IPS DF 19.7 (cell line): ENCODE results near the gene CEP104.

Experiments
- DNase-seq: peaks from one replicate; pipeline ENCODE4 v3.0.0-alpha.2; 2013; ENCODE audit warnings: low read depth, low spot score

The CEP104 gene

GRCh38 chr1:3856923-3857790, at the start of gene CEP104, which contains the start of gene DFFB:
Gene CEP104, minus strand, starts transcription at chr1:3857211. Its CDS starts 4,804 bp downstream, at chr1:3852407.
Gene DFFB, plus strand, starts transcription at chr1:3857476. Its CDS starts 128 bp downstream, at chr1:3857604.
- peak; percentile 95 for DNase-seq

DNA sequence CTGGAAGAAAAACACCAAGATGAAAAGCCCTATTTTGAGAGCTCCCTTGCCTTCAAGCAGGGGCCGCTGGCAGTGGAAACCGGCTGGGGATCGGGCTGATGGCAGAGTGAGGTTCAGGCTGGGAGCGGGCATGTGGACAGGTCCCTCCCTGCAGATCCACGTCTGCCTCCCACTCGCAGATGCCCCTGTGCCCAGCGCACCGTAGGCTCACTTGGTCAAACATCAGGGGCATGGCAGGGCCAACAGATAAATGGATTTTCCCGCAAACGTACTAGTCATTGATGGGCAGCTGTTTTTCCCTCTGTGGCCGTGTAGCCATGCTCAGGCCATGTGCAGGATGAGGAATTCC, 49.6 kb upstream of the CEP104 start:
- no peak for DNase-seq

- no peak for DNase-seq
These were observed 49.1 kb upstream of the CEP104 start for GRCh38 chr1:3905953-3906671.

- no peak for DNase-seq
These were observed 48.4 kb upstream of the CEP104 start for GRCh38 chr1:3905266-3905952.

GRCh38 chr1:3904843-3905185, 47.8 kb upstream of the CEP104 start:
- no peak for DNase-seq

DNA sequence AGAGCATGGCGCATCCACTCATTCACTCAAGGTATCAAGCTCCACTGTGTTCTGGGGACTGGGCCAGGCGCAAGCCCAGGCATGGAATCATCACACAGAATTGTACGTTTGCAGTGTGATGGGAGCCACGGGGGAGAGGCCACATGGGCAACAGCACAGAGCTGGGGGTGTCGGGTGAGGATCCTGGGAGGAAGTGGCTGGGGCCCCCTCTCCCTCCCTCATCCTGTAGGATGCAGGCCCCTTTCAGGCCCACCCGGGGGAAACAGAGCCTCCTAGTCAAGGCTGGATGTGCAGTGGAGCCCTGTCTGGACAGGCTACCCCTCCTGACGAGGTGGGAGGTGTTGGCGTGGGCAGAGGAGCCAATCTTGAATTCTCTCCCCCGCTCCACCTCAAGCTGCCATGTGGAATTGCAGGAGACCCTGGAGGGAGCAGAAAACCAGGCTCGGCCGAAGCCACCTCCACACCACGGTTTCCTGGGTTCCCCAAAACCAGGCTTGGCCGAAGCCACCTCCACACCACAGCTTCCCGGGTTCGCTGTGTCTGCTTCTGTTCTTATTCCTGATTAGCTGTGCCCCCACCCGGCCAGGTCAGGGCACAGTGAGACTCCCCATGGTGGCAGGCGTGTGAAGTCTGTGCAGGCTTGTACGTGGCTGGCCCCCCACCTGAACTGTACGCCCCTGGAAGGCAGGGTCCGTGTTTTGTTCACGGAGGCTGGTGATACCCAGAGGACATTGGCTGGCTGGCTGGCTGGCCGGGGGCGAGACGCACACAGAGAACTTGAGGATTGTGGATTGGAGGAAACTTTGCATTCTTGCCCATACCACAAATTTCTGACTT, 47.2 kb upstream of the CEP104 start:
- no peak for DNase-seq

DNA sequence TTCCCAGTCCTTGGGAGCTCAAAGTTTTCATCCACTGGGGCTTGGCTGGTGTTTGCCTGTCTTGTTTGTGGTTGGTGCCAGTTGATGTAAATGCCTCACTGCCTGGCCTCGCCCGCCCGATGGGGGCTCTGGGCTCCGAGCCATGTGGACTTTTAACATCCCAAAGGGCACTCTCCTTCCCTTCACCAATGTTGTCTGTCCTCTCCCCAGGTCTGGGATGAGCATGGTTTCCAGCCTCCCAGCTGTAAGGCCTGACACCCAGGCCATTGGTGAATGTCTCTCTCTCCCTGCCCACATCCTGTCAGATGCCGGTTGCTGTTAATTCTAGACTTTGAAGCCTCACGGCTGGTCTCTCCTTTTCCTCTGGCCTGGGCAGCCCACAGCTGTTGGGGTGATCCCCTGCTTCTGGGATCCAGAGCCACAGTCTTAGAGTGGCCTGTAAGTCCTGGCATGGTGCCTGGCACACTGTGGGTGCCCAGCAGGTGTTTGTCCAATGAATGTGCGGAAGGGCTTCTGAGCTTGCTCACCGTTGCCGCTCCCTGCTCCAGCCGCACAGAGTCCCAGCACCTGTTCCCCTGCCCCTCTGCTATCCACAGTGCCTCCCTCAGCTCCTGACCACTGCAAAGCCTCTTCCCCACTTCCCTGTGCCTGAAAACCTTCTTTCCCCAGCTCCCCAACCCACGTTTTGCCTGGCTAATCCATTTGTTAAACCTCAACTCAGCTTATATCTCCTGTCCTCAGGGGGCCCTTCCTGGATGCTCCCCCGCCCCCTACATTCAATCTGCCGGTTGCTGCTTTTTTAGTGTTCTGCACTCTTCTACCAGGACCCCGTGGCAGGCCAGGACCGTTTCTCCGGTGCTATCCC, 46.4 kb upstream of the CEP104 start:
- DNase-seq: no peak

DNA sequence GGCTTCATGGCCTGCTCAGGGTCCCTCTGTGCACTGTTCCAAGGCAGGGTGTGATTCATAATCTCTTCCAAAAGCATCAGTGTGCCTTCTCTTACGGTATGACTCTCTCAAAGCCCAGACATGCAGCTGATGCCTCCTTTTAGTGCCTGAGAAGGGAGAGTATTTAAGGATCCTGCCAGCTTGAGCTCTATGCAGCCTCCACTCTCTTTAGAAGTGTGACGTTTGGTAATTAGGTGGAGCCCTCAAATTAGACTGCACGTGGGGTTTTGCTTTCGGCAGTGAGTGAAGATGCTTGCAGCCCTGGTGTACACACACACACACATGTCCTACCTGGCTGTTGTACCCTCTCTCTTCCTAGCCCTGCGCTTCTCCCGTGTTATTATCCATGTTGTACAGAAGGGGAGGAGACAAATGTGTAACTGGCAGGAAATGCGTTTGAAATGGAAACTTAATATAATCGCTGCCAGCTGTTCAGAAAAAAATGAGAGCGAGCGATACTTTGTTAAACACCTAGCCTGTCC, 45.6 kb upstream of the CEP104 start:
- DNase-seq: no peak

DNA sequence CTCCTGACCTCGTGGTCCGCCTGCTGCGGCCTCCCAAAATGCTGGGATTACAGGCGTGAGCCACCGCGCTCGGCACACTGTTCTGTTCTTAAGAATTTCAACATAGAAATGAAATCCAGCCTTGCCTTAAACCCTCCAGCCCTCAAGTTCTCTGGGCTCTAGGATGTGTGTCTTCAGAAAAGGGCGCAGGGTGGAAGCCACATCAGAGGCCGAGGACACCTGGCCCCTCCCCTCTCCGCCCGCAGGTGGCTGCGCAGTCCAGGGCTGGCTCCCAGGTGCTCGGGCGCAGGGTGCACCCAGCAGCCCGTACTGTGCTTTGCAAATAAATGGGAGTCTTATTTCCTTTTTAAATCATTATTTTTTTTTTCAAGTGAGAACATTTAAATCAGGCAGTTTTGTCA, 45.1 kb upstream of the CEP104 start:
- DNase-seq: no peak

DNA sequence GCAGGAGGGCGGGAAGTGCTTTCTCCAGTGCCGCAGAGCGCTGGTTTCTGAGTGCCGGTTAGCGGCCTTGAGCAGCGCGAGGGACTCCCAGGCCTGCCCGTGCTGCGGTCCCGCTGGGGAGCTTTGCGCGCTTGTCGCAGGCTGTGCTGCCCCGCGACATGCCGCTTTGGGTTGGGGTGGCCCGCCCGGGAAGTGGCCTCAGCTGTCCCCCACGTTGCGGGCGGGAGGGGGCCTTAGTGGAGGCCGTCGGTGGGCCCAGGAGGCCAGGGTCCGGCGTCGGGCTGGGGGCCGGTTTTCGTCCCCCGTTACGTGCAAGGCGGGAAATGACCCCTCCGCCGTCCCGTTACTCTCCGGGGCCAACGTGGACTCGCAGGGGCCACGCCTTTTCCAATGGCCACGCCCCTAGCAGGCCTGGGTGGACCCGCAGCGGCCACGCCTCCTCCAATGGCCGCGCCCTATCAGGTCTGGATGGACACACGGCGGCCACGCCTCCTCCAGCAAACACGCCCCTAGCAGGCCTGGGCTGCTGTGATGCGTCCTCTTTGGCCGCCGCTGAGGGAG, 44.0 kb upstream of the CEP104 start:
- peak; percentile 40 for DNase-seq

DNA sequence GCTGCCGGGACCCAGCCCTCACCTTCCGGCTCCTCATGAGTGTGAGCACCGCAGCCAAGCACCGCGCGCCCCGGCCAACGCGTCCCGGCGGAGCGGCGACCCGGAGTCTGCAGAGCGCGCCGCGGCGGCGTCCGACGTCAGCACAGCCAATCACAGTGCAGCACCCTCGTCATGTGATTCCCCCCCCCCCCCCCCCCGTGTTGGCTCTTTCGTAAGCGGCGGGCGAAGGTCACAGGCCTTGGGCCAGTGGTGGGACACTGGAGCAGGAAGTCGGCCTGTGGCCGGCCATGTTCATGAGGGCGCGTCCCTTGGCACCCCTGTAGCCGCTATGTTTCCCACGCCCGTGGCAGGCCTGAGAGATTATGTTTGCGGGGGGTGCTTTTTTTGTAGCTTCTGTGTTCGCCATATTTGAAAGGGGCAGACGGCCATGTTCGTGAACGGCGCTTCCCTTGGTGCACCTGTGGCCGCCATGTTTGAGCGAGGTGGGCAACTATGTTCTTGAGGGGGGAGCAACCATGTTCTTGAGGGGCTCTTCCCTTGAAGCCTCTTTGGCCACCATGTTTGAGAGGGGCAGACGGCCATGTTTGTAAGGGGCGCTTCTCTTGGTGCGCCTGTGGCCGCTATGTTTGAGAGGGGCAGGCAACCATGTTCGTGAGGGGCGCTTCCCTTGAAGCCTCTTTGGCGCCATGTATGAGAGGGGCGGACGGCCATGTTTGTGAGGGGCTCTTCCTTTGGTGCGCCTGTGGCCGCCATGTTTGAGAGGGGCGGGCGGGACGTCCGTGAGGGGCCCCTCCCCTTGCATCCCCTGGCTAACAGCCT, 43.3 kb upstream of the CEP104 start, which contains the start of gene C1orf174:
Gene C1orf174 (minus strand): TSS at position 123 of the 819 bp plus-strand sequence. CDS start 86 bp downstream, at position 37.
- peak; percentile 90 for DNase-seq

DNA sequence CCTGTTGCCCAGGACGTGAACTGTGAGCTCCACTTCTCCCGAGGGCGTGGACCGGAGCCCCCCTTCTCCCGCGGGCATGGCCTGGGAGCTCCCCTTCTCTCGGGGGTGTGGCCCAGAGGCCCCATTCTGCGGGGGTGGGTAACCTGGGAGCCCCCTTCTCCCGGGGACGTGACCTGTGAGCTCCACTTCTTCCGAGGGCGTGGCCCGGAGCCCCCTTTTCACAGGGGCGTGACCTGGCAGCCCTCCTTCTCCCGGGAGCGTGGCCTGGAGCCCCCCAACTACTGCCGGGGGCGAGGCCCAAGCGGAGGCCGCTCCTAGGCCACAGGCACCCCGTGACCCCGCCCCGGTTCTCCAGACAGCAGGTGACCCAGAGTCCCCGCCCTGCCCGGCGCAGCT, 42.7 kb upstream of the CEP104 start:
- DNase-seq: no peak

DNA sequence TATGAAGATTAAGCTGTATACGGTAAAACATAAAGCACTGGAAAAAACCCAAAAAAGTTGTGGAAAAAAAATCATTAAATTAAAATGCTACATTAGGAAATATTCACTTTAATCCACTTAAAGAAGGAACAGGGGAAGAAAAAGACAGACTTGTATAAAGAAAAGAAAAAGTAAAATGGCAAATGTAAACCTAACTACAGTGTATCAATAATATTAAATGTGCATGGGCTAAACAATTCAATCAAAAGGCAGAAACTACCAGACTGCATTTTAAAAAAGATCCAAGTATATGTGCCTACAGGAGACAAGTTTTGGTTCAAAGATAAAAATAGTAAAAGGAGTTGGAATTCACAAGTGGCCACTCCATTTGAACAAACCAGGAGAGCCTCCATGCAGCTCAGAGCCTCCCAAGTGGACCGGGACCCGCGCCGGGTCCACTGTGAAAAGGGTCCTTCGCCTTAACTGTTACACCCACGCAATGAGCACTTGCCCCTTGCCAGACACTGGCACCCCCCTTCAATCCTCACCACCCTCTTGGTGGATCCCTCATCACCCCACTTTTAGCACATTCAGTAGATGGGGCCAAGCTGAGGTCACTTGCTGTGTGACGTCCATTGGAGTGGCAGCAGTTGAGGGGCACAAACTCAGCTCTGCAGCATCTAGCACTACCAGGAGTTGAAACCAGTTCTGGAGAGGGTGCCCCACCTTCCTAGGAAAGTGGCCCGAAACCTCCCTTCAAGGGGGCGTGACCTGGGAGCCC, 42.2 kb upstream of the CEP104 start:
- no peak for DNase-seq

DNA sequence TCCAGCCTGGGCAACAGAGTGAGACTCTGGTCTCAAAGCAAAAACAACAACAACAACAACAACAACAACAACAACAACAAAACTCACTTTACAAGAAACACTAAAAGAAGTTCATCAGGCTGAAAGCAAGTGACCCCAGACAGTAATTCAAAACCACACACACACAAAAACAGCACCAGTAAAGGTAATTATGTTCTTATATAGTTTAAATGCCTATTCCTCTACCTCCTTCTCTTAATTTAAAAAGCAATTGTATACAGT, 41.4 kb upstream of the CEP104 start:
- no peak for DNase-seq

DNA sequence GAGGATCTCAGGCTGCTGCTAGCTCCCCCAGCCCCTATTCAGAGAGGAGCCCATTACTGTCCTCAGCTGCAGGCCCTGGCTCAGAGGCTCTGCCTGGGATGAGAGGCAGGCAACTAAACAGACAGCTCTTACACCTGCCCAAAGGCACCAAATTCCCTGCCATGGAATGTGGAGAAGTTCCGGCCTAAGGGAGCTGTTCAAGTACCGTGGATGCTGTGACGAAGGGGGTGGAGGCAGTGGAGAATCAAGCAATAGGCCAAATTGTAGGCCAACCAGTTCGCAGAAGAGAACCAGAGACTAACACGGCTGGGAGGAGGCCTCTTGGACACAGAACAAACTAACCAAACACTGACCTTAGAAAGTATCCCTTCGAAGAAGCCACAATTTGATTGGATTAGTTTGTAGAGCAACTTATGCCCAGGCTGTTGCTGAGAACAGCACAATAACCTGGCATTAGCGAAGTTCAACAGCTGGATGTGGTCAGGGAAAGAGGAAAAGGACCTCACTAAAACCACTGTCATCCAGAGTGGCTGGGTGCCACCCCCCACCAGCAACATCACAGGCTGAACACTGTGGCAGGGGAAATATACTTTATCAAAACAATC, 39.5 kb upstream of the CEP104 start:
- no peak for DNase-seq

GRCh38 chr1:3895951-3896325, 38.9 kb upstream of the CEP104 start:
- no peak for DNase-seq

GRCh38 chr1:3895279-3895950, 38.4 kb upstream of the CEP104 start:
- no peak for DNase-seq
